ENCODE measurements around the gene PGLYRP2.

Gene PGLYRP2

GRCh38 chr19:15453906-15454860 lies 25.1 kb downstream of the PGLYRP2 start:
- no peak for DNase-seq

GRCh38 chr19:15453091-15453578 lies 26.2 kb downstream of the PGLYRP2 start:
- DNase-seq = no peak

- no peak for DNase-seq
Measured at GRCh38 chr19:15452111-15453047, 26.9 kb downstream of the PGLYRP2 start.

GRCh38 chr19:15450528-15450890 lies 28.8 kb downstream of the PGLYRP2 start:
- DNase-seq = no peak

- no peak for DNase-seq
Measured at GRCh38 chr19:15449620-15450527, 29.4 kb downstream of the PGLYRP2 start, which contains the start of gene WIZ. Gene WIZ, minus strand, starts transcription at chr19:15449956. Its CDS starts 1,649 bp downstream, at chr19:15448307.

- no peak for DNase-seq
Measured at GRCh38 chr19:15448778-15449619, 30.3 kb downstream of the PGLYRP2 start.

GRCh38 chr19:15448044-15448777 lies 31.1 kb downstream of the PGLYRP2 start:
- DNase-seq = no peak

GRCh38 chr19:15447057-15447456 lies 32.2 kb downstream of the PGLYRP2 start:
- no peak for DNase-seq

GRCh38 chr19:15445807-15446376 lies 33.4 kb downstream of the PGLYRP2 start:
- DNase-seq = no peak

GRCh38 chr19:15445227-15445605 lies 34.1 kb downstream of the PGLYRP2 start:
- no peak for DNase-seq

GRCh38 chr19:15444505-15445226 lies 34.6 kb downstream of the PGLYRP2 start:
- no peak for DNase-seq

GRCh38 chr19:15443838-15444237 lies 35.5 kb downstream of the PGLYRP2 start:
- no peak for DNase-seq

GRCh38 chr19:15443325-15443724 lies 36.0 kb downstream of the PGLYRP2 start:
- DNase-seq = no peak

- no peak for DNase-seq
Measured at GRCh38 chr19:15442142-15442920, 37.0 kb downstream of the PGLYRP2 start.

- no peak for DNase-seq
Measured at GRCh38 chr19:15441317-15441716, 38.0 kb downstream of the PGLYRP2 start.

- DNase-seq = no peak
Measured at GRCh38 chr19:15439821-15440641, 39.3 kb downstream of the PGLYRP2 start.

- DNase-seq = no peak
Measured at GRCh38 chr19:15439078-15439799, 40.1 kb downstream of the PGLYRP2 start.
